Naive B cell (primary cell): ENCODE results near the gene COL6A1. TPM values are rescaled to one million over a fixed set of nuclear protein-coding genes. Genes with fewer than 3 reads are reported as not detected.

ENCODE experiments used
- ATAC-seq, 2 donors: fragments of 150-1000 bp; cut with Tn5 transposase; 2 replicates each; pipeline ENCODE4 v1.10.0; 2021; ENCODE audit warnings: low read depth in 2 of 2, mild to moderate bottlenecking in 2 of 2, moderate library complexity in 2 of 2
- DNase-seq: peaks from one replicate; pipeline ENCODE4 v3.0.0; 2022
- H3K27ac Mint-ChIP-seq, 6 donors: one replicate each; pipeline ENCODE4 v1.8.0; 2020 to 2022; ENCODE audit warnings: mild to moderate bottlenecking in 6 of 6, mixed read lengths in 6 of 6, moderate library complexity in 5 of 6, inconsistent platforms in 2 of 6
- H3K27me3 Mint-ChIP-seq, 3 donors: one replicate each; pipeline ENCODE4 v1.8.0; 2021 to 2022; ENCODE audit warnings: mixed read lengths in 3 of 3, mild to moderate bottlenecking in 1 of 3
- H3K36me3 Mint-ChIP-seq, 2 donors: one replicate each; pipeline ENCODE4 v1.8.0; 2020 to 2022; ENCODE audit warnings: mixed read lengths in 2 of 2, inconsistent platforms in 1 of 2, mild to moderate bottlenecking in 1 of 2
- H3K4me1 Mint-ChIP-seq, 3 donors: one replicate each; pipeline ENCODE4 v1.8.0; 2020 to 2022; ENCODE audit warnings: mixed read lengths in 3 of 3, inconsistent platforms in 1 of 3, mild to moderate bottlenecking in 1 of 3, moderate library complexity in 1 of 3
- H3K4me3 Mint-ChIP-seq, 8 donors: one replicate each; pipeline ENCODE4 v1.8.0; 2020 to 2022; ENCODE audit warnings: mild to moderate bottlenecking in 8 of 8, mixed read lengths in 8 of 8, moderate library complexity in 8 of 8, inconsistent platforms in 2 of 8
- H3K9me3 Mint-ChIP-seq, 7 donors: one replicate each; pipeline ENCODE4 v1.8.0; 2020 to 2022; ENCODE audit warnings: mixed read lengths in 7 of 7, mild to moderate bottlenecking in 5 of 7, inconsistent platforms in 2 of 7, moderate library complexity in 1 of 7
- polyA plus RNA-seq, 6 donors: library from polyadenylated mRNA; unstranded; fragments of 300-500 nt; fragmentation: Illumina TruSeq; gene quantifications; one replicate each; pipeline ENCODE4 v1.2.3, GENCODE V29; 2021; ENCODE audit warnings: low read depth in 6 of 6

Gene COL6A1
- polyA plus RNA-seq, 6 donors from 2014 or later, result not detected

DNA sequence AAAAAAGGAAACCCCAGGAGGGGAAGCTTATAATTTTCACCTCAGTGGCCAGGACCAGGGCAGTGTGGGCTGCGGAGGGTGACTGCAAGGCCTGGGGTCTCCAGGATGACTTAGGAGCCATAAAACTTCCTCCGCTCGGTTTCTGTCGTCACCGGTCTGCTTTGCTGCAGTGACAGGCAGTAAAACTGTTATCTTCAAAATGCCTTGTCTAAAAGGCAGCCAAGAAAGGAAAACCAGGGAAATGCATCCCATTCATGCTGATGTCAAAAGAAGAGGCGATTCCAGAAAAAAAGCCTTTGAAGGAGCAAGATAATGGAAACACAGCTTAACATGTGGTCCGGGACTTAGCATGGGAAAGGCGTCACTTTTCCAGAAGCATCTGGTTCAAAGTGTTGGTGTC, 42.0 kb downstream of the COL6A1 start:
- H3K36me3 Mint-ChIP-seq, result peaks cover 0 to 2% of the 10 kb centered on the region in 2 donors
- no peak for ATAC-seq
- H3K9me3 Mint-ChIP-seq, result peaks cover 0 to 3% (median 0%) of the 10 kb centered on the region in 7 donors
- H3K27ac Mint-ChIP-seq, result no peak overlapping the region
- DNase-seq, result no peak
- H3K4me1 Mint-ChIP-seq, result no peaks in the 10 kb centered on the region
- H3K27me3 Mint-ChIP-seq, result peaks cover 24 to 39% (median 26%) of the 10 kb centered on the region in 3 donors
- H3K4me3 Mint-ChIP-seq, result no peak overlapping the region

DNA sequence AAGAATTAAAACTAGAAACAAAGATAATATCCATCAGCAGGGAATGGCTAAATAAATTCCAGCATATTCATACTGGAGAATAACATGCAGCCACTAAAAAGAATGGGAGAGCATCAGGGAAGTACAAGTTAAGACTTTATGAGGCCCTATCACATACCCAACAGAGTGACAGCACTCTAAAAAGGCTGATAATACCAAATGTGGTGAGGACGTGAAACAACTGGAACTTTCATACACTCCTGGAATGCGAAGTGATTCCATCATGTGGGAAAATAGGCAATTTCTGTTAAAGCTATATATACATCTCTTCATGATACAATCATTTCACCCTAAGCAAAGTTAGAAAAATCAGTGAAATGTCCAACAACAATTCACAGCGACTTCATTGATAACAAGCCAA, 42.6 kb downstream of the COL6A1 start:
- Mint-ChIP-seq H3K9me3 (peaks cover 0 to 9% (median 3%) of the 10 kb centered on the region in 7 donors), H3K4me3 (no peak overlapping the region), H3K27me3 (peaks cover 20 to 38% (median 23%) of the 10 kb centered on the region in 3 donors), H3K36me3 (peaks cover 0 to 4% of the 10 kb centered on the region in 2 donors), H3K4me1 (no peaks in the 10 kb centered on the region), H3K27ac (no peak overlapping the region)
- ATAC-seq, result no peak
- DNase-seq, result no peak

- H3K4me1 Mint-ChIP-seq, result no peaks in the 10 kb centered on the region
- peaks cover 5 to 20% (median 13%) of the 10 kb centered on the region in 7 donors for H3K9me3 Mint-ChIP-seq
- no peak for DNase-seq
- no peak overlapping the region for H3K4me3 Mint-ChIP-seq
- no peak for ATAC-seq
- peak overlapping the region in 1 of 6 donors; percentile 22 for H3K27ac Mint-ChIP-seq
- H3K27me3 Mint-ChIP-seq, result peaks cover 9 to 31% (median 18%) of the 10 kb centered on the region in 3 donors
- H3K36me3 Mint-ChIP-seq, result peaks cover 4 to 8% of the 10 kb centered on the region in 2 donors
Measured at GRCh38 chr21:46025113-46025770, 43.7 kb downstream of the COL6A1 start.

DNA sequence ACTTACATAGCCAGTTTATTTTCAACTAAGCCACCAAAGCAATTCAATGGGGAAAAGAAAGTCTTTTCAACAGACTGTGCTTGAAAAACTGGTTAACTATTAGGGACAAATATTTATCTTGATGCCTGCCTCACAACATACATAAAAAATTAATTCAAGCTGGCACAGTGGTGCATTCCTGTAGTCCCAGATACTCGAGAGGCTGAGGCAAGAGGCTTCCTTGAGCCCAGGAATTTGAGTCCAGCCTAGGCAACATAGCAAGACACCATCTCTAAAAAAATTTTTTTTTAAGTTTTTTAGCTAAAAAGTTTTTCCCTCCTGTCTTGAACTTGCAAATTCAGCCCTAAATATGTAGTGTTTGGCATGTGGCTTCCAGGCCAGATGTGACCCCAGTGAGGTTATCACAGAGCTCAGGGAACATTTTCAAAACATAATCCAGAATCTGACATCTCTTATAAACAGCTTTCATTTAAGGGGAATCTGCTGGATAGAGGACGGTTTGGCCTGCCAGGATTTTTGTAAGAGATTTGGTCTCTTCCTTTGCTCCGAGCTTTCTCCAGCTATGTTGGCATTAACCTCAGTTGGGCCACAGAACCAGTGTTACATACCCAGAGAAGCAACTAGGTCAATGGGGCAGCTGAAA, 46.4 kb downstream of the COL6A1 start:
- Mint-ChIP-seq H3K4me3 (no peak overlapping the region), H3K4me1 (no peaks in the 10 kb centered on the region), H3K9me3 (peaks cover 8 to 21% (median 13%) of the 10 kb centered on the region in 7 donors), H3K27ac (no peak overlapping the region), H3K36me3 (peaks cover 4 to 8% of the 10 kb centered on the region in 2 donors), H3K27me3 (peaks cover 0 to 18% (median 11%) of the 10 kb centered on the region in 3 donors)
- DNase-seq, result no peak
- no peak for ATAC-seq

DNA sequence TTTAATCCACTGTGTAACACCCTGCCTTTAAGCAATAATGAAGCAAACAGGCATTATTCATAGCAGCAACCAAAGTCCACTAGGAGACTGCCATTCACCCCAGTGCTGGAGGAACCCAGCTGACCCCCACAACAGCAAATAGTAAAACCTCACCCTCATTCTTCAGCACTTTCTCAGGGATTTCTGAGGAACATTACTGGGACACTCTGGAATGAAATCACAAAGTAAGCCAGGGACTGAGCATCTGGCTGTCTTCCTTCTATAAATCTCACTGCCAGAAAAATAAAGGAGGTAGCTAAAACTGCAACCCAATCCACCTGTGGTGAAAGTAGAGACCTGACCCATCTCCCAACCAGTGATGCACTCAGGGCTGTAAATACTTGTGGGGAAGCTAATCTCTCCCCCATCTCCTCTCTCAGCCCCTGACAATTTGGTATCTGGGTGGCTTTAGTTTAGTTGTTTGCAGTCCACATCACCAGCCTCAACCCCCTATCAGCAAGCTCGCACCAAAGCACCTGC, 47.1 kb downstream of the COL6A1 start:
- ATAC-seq (no peak), DNase-seq (no peak)
- H3K36me3 Mint-ChIP-seq, result peaks cover 4 to 8% of the 10 kb centered on the region in 2 donors
- H3K4me3 Mint-ChIP-seq, result no peak overlapping the region
- H3K27ac Mint-ChIP-seq, result no peak overlapping the region
- peaks cover 0 to 12% (median 11%) of the 10 kb centered on the region in 3 donors for H3K27me3 Mint-ChIP-seq
- peaks cover 8 to 21% (median 13%) of the 10 kb centered on the region in 7 donors for H3K9me3 Mint-ChIP-seq
- no peaks in the 10 kb centered on the region for H3K4me1 Mint-ChIP-seq

DNA sequence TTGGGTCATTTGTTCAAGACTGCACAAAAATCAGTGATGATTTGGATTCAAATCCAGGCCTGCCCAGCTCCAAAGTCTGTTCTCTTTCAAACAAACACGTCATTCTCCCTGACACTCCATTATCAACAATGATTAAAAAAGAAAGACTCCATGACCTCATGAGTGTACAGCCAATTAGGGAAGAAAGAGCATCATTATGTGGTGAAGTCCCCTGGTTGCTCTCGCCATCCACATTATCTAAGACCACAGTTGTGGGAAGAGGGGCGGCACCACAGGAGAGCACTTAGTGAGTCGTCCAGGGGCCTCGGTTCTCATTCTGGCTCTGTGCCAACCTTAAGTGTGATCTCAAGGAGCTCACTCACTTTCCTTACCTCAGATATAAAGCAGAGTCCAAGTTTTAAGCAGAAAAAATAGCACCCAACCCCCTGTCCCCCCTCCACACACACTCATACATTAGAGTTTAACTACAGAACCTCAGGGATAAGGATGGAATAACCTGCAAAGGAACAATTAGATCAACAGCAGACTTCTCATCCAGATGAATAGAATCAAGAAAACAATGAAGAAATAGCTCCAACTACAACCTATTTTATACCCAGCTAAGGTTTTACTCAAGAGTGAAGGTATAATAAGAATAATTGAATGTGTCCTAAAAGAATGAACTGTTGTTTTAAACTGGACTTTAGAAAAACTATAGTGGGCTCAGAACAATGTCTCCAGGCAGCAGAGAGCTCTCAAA, 47.8 kb downstream of the COL6A1 start:
- peaks cover 0 to 12% (median 11%) of the 10 kb centered on the region in 3 donors for H3K27me3 Mint-ChIP-seq

GRCh38 chr21:46031484-46031883, 49.9 kb downstream of the COL6A1 start:
- ATAC-seq (no peak), DNase-seq (no peak)
- Mint-ChIP-seq H3K9me3 (peaks cover 8 to 21% (median 13%) of the 10 kb centered on the region in 7 donors), H3K27ac (no peak overlapping the region), H3K27me3 (peaks cover 0 to 7% (median 7%) of the 10 kb centered on the region in 3 donors), H3K36me3 (peaks cover 4 to 8% of the 10 kb centered on the region in 2 donors), H3K4me3 (no peak overlapping the region), H3K4me1 (no peaks in the 10 kb centered on the region)

More for the DNA sequence above, 47.8 kb downstream of the COL6A1 start:
- no peak for DNase-seq
- no peak for ATAC-seq
- Mint-ChIP-seq H3K36me3 (peaks cover 4 to 8% of the 10 kb centered on the region in 2 donors), H3K4me1 (no peaks in the 10 kb centered on the region), H3K4me3 (no peak overlapping the region), H3K9me3 (peaks cover 8 to 21% (median 13%) of the 10 kb centered on the region in 7 donors), H3K27ac (no peak overlapping the region)

DNA sequence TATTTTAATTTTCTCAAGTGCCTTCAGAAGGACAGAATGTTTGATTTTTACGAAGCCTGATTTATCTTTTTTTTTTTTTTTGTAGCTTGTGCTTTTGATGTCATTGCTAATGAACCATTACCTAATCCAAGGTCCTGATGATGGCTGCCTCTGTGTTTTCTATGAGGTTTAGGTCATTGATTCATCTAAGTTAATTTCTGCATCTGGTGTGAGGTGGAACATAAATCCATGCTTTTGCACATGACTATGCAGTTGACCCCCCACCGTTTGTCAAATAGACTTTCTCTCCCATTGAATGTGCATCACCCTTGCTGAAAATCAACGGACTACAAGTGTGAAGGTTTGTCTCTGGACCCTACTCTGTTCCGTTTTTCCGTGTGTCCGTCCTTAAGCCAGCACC, 50.5 kb downstream of the COL6A1 start:
- ATAC-seq (no peak), DNase-seq (no peak)
- Mint-ChIP-seq H3K4me1 (no peaks in the 10 kb centered on the region), H3K9me3 (peaks cover 8 to 21% (median 13%) of the 10 kb centered on the region in 7 donors), H3K4me3 (no peak overlapping the region), H3K27me3 (peaks cover 0 to 7% (median 7%) of the 10 kb centered on the region in 3 donors), H3K36me3 (peaks cover 4 to 8% of the 10 kb centered on the region in 2 donors), H3K27ac (no peak overlapping the region)

DNA sequence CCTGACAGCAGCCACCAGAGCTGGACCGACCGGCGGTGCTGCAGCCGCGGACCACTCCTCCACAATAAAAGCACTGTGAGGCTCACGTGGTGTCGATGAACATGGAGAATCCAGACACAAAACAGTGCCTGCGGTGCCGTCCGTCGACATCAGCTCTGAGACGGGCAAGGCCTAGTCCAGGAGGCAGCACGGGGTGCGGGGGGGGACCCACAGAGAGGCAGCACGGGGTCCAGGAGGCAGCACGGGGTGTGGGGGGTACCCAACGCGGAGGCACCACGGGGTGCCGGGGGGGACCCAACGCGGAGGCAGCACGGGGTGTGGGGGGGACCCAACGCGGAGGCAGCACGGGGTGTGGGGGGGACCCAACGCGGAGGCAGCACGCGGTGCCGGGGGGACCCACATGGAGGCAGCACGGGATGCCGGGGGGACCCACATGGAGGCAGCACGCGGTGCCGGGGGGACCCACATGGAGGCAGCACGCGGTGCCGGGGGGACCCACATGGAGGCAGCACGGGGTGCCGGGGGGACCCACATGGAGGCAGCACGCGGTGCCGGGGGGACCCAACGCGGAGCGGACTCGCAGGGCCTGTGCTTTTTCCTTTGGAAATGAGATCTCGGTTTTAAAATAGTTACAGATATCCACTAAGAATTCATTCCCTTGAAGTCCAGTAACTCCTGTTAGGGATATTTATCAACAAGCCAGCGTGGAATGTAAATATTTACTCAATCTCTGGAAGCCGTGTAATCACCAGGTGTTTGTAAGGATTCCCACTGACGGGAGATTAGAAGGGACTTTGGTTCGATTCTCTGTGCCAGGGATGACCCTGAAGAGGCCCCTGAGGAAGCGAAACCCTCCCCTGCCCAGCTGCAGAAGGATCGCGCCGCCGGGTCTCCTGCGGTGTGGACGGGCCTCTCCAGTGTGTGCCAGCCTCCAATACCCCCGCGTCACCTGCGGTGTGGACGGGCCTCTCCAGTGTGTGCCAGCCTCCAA, 52.1 kb downstream of the COL6A1 start:
- DNase-seq, result no peak
- Mint-ChIP-seq H3K4me3 (no peak overlapping the region), H3K27ac (no peak overlapping the region), H3K9me3 (peaks cover 8 to 20% (median 12%) of the 10 kb centered on the region in 7 donors), H3K4me1 (no peaks in the 10 kb centered on the region), H3K27me3 (peaks cover 0 to 15% (median 3%) of the 10 kb centered on the region in 3 donors), H3K36me3 (peaks cover 4 to 8% of the 10 kb centered on the region in 2 donors)
- no peak for ATAC-seq

GRCh38 chr21:46035809-46036695, 54.5 kb downstream of the COL6A1 start:
- H3K27ac Mint-ChIP-seq, result no peak overlapping the region
- no peak for ATAC-seq
- H3K4me3 Mint-ChIP-seq, result no peak overlapping the region
- no peak for DNase-seq
- H3K27me3 Mint-ChIP-seq, result peaks cover 0 to 15% (median 0%) of the 10 kb centered on the region in 3 donors
- H3K9me3 Mint-ChIP-seq, result peaks cover 0 to 2% (median 0%) of the 10 kb centered on the region in 7 donors
- no peaks in the 10 kb centered on the region for H3K36me3 Mint-ChIP-seq
- H3K4me1 Mint-ChIP-seq, result no peaks in the 10 kb centered on the region

- Mint-ChIP-seq H3K9me3 (peaks cover 0 to 3% (median 0%) of the 10 kb centered on the region in 7 donors), H3K27ac (no peak overlapping the region), H3K27me3 (peaks cover 0 to 22% (median 5%) of the 10 kb centered on the region in 3 donors), H3K4me1 (peaks cover 0 to 2% (median 0%) of the 10 kb centered on the region in 3 donors), H3K4me3 (no peak overlapping the region), H3K36me3 (peaks cover 0 to 4% of the 10 kb centered on the region in 2 donors)
- ATAC-seq (no peak), DNase-seq (no peak)
Measured at GRCh38 chr21:46036696-46037330, 55.2 kb downstream of the COL6A1 start.
